ENCODE measurements around the gene EHMT1.

EHMT1 gene

GRCh38 chr9:137647096-137647714 lies 28.4 kb downstream of the EHMT1 start:
- Histone ChIP-seq H3K27me3 (ENCODE audit: insufficient read depth, low read depth, severe bottlenecking) (no peaks in the 10 kb centered on the region), H3K4me3 (ENCODE audit: low read depth, low read length) (no peak overlapping the region), H3K27ac (no peak overlapping the region), H3K9me3 (ENCODE audit: severe bottlenecking) (no peaks in the 10 kb centered on the region), H3K36me3 (peaks cover 18% of the 10 kb centered on the region)
- TF ChIP-seq CTCF (IDR thresholded peaks at IDR 0.05; ENCODE audit: low read depth, low read length): no peak
- DNase-seq: no peak

GRCh38 chr9:137648396-137648795 lies 29.6 kb downstream of the EHMT1 start:
- Histone ChIP-seq H3K27ac (no peak overlapping the region), H3K36me3 (peaks cover 23% of the 10 kb centered on the region), H3K4me3 (ENCODE audit: low read depth, low read length) (no peak overlapping the region), H3K9me3 (ENCODE audit: severe bottlenecking) (no peaks in the 10 kb centered on the region), H3K27me3 (ENCODE audit: insufficient read depth, low read depth, severe bottlenecking) (no peaks in the 10 kb centered on the region)
- no peak for TF ChIP-seq CTCF (IDR thresholded peaks at IDR 0.05; ENCODE audit: low read depth, low read length)
- DNase-seq: no peak

GRCh38 chr9:137649553-137649952 lies 30.7 kb downstream of the EHMT1 start:
- Histone ChIP-seq H3K4me3 (ENCODE audit: low read depth, low read length) (no peak overlapping the region), H3K36me3 (peaks cover 22% of the 10 kb centered on the region), H3K27ac (no peak overlapping the region), H3K9me3 (ENCODE audit: severe bottlenecking) (no peaks in the 10 kb centered on the region), H3K27me3 (ENCODE audit: insufficient read depth, low read depth, severe bottlenecking) (no peaks in the 10 kb centered on the region)
- no peak for DNase-seq
- no peak for TF ChIP-seq CTCF (IDR thresholded peaks at IDR 0.05; ENCODE audit: low read depth, low read length)

- Histone ChIP-seq H3K27ac (no peak overlapping the region), H3K4me3 (ENCODE audit: low read depth, low read length) (no peak overlapping the region), H3K36me3 (peaks cover 22% of the 10 kb centered on the region), H3K27me3 (ENCODE audit: insufficient read depth, low read depth, severe bottlenecking) (no peaks in the 10 kb centered on the region), H3K9me3 (ENCODE audit: severe bottlenecking) (no peaks in the 10 kb centered on the region)
- no peak for TF ChIP-seq CTCF (IDR thresholded peaks at IDR 0.05; ENCODE audit: low read depth, low read length)
- DNase-seq: no peak
These were observed 31.5 kb downstream of the EHMT1 start for GRCh38 chr9:137650259-137650658.

- no peaks in the 10 kb centered on the region for H3K9me3 ChIP-seq (ENCODE audit: severe bottlenecking)
- no peaks in the 10 kb centered on the region for H3K27me3 ChIP-seq (ENCODE audit: insufficient read depth, low read depth, severe bottlenecking)
- no peak for DNase-seq
- H3K36me3 ChIP-seq: peaks cover 22% of the 10 kb centered on the region
- no peak overlapping the region for H3K4me3 ChIP-seq (ENCODE audit: low read depth, low read length)
- no peak overlapping the region for H3K27ac ChIP-seq
- TF ChIP-seq CTCF (IDR thresholded peaks at IDR 0.05; ENCODE audit: low read depth, low read length): no peak
These were observed 32.0 kb downstream of the EHMT1 start for GRCh38 chr9:137650779-137651178.

GRCh38 chr9:137656416-137656815 lies 37.6 kb downstream of the EHMT1 start:
- peaks cover 15% of the 10 kb centered on the region for H3K36me3 ChIP-seq
- H3K4me3 ChIP-seq (ENCODE audit: low read depth, low read length): no peak overlapping the region
- no peaks in the 10 kb centered on the region for H3K27me3 ChIP-seq (ENCODE audit: insufficient read depth, low read depth, severe bottlenecking)
- no peak for DNase-seq
- no peak overlapping the region for H3K27ac ChIP-seq
- no peaks in the 10 kb centered on the region for H3K9me3 ChIP-seq (ENCODE audit: severe bottlenecking)
- TF ChIP-seq CTCF (IDR thresholded peaks at IDR 0.05; ENCODE audit: low read depth, low read length): no peak
